Lower leg skin (tissue), 3 donors: ENCODE measurements around the gene CLN6.

Experiments used
- CTCF ChIP-seq, 3 donors: fragments of 450-650 bp; IDR thresholded peaks; one replicate each; pipeline ENCODE4 v1.5.1; 2016; ENCODE audit warnings: antibody characterized with exemption in 3 of 3, mild to moderate bottlenecking in 3 of 3, moderate library complexity in 2 of 3
- POLR2A ChIP-seq, 2 donors: fragments of 450-650 bp; IDR thresholded peaks; one replicate each; pipeline ENCODE4 v1.6.1; 2016 to 2017; ENCODE audit warnings: antibody characterized with exemption in 2 of 2, mild to moderate bottlenecking in 1 of 2, moderate library complexity in 1 of 2

DNA sequence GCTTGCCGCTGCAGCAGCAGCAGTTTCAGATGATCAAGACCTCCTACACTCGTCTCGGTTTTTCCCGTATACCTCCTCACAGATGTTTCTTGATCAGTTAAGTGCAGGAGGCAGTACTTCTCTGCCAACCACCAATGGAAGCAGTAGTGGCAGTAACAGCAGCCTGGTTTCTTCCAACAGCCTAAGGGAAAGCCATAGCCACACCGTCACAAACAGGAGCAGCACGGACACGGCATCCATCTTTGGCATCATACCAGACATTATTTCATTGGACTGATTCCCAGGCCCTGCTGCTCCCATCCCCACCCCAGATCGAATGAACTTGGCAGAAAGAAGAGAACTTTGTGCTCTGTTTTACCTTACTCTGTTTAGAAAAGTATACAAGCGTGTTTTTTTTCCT is 42.0 kb downstream of the CLN6 start:
- no peak for TF ChIP-seq POLR2A (IDR thresholded peaks at IDR 0.05)
- no peak for TF ChIP-seq CTCF (IDR thresholded peaks at IDR 0.05)
